ENCODE results near the gene ACVRL1.
"Not testable (repeated sequence)": the region's sequence is repeated elsewhere in the genome, so short reads cannot be mapped to it uniquely, and the experiment has no call there.

Gene ACVRL1

DNA sequence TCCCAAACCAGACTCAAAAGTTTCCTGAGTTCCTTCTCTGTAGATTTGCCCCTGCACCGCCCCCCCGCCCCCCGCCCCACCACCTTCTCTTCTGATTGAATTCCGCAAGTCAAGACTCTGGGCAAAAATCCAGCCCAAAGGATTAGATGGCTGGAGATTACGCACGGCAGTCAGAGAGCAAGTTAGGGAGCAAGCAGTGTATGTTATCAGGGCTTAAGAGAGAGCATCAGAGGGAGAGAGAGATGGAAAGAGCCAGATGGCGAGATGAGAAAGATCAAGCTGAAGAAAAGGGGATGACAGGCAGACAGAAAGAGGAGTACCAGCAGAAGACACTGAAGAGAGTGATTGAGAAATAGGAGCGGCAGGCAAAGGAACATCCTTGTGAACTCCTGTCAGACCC is 33.3 kb upstream of the ACVRL1 start:
- no peak for DNase-seq (ENCODE audit: low read depth)

DNA sequence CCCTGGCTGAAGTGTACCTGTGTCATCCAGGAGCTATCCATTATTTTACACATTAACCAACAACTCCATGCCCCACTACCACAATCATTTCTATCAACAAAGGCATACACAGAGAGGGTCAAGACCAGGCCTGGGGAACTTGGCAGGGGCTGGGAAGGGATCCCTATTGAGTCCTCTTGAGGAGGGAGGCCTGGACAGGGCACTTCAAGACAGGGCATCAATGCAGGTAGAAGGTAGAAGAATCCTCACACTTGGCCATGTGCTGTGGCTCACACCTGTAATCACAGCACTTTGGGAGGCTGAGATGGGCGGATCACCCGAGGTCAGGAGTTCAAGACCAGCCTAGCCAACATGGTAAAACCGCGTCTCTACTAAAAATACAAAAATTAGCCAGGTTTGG is 32.8 kb upstream of the ACVRL1 start:
- no peak for DNase-seq (ENCODE audit: low read depth)

DNA sequence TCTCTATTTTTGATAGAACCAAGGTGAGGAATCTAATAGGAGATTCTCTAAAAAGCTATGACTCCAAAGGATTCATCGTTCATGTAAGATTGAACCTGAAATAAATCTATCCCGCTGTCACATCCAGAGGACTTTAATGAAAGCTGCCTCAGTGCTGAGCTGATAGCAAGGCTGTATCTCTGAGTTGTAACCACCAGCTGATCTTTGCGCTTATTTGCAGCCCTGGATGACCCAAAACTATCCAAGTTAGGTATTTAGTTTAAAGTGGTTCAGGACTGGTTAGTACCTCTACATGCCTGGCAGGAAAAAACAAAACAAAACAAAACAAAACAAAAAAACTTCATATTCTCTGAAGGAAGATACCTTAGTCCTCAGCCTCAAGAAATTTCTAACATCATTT is 28.2 kb upstream of the ACVRL1 start:
- DNase-seq (ENCODE audit: low read depth): no peak

DNA sequence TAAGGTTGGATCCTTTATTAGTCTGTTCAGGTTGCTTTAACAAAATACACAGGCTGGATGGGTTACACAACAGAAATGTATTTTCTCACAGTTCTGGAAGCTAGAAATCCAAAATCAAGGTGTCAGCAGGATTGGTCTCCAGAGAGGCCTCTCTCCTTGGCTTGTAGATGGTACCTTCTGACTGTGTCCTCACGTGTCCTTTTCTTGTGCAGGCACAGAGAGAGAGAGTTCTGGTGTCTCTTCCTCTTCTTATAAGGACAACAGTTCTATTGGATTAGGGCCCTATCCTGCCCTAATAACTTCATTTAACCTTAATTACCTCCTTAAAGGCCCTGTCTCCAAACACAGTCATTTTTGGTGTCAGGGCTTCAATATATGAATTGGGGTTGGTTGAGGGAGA is 24.0 kb upstream of the ACVRL1 start:
- DNase-seq (ENCODE audit: low read depth): no peak

DNA sequence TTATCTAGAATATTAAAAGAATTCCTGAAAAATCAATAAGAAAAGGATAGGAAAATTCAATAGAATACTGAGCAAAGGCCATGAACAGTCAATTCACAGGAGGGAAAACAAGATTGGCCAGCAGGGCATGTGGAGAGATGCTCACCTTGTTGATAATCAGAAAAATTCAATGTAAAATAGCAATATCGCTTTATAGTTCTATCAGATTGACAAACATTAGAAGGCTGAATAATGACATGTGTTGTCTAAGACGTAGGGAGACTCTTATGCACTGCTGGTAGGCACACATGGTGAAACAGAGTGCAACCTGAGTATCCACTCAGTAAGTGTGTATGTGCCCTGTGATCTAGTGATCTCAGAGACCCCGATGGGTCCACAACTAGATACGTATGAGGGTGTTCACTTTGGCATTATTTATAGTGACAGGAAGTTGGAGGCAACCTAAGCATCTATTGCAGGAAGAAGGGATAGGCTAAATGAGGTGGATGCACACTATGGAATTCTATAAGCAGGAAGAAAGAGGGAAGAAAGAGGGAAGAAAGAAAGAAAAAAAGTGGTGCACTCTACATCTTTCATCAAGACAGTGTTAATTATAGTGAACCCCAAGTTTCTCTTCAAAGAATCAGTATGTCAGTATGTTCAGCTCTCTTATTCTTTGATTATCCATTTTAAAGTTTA is 23.2 kb upstream of the ACVRL1 start:
- DNase-seq (ENCODE audit: low read depth): no peak

DNA sequence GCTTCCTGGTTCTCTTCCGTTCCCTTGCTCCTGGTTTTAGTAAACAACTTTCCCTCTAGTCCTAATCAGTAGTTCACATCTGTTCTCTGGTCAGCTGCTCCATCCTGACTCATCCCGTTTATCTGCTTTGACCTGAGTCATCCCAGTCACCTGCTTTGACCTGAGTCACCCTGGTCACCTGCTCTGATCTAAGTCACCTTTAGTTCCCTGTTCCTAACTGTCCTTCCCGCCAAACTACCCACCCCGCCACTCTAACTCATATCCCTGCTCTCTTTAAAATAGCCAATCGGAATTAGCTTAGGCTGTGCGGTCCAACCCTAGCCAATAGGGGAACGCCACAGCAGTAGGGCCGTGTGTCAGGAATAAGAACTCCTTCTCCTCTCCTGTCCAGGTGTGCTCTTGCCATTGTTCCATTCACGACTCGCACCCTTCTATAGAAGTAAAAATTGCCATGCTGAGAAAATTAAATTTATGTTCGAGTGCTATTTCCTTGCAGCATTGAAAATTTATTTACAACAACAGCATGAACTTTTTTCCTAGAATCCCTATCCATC is 22.6 kb upstream of the ACVRL1 start:
- DNase-seq (ENCODE audit: low read depth): no peak

DNA sequence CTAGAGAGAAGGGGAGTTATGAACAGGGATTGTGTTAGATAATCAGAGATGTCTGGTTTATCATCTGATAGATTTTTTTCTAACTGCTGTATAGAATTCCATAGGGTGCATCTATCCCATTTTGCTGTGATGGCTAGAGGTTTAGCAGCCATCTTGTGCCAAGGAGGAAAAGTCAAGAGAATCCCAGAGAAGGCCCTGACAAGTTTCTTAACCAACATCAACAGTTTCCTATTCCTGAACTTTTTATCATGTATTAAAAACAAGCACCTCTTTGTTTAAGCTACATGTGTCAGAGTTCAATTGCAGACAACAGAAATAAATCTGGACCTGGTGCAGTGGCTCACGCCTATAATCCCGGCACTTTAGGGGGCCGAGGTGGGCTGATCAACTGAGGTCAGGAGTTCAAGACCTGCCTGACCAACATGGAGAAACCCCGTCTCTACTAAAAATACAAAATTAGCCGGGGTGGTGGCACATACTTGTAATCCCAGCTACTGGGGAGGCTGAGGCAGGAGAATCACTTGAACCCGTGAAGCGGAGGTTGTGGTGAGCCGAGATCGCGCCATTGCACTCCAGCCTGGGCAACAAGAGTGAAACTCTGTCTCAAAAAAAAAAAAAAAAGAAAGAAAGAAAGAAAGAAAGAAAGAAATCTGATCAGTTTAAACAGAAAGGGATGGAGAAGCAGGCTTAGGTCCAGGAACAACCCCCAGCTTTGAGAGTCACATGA is 21.8 kb upstream of the ACVRL1 start:
- DNase-seq (ENCODE audit: low read depth): not testable (repeated sequence)

DNA sequence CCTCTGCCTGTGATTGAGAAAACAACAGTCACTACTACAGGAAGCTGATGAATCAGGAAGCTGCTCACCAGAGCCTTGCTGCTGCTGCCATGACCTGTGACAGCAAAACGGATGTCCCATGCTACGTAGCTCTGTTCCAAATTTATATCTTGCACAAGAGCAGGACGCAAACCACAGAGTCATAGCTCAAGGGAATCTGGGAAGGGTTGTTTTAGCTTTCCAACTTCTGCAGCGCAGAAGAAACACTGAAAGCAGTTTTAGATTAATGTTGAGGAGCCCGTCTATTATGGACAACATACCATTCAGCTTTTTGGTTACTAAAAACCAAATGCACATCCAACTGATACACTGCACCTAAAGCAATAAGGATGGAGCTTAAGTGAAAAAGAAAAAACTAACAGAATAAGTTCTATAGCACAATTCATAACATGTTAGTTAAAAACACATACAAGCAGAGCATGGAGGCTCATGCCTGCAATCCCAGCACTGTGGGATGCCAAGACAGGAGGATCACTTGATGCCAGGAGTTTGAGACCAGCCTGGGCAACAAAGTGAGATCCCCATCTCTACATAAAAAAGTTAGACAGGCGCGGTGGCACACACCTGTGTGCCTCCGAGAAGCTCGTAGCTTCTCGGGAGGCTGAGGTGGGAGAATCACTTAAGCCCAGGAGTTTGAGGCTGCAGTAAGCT is 21.1 kb upstream of the ACVRL1 start:
- DNase-seq (ENCODE audit: low read depth): peak; percentile 90

DNA sequence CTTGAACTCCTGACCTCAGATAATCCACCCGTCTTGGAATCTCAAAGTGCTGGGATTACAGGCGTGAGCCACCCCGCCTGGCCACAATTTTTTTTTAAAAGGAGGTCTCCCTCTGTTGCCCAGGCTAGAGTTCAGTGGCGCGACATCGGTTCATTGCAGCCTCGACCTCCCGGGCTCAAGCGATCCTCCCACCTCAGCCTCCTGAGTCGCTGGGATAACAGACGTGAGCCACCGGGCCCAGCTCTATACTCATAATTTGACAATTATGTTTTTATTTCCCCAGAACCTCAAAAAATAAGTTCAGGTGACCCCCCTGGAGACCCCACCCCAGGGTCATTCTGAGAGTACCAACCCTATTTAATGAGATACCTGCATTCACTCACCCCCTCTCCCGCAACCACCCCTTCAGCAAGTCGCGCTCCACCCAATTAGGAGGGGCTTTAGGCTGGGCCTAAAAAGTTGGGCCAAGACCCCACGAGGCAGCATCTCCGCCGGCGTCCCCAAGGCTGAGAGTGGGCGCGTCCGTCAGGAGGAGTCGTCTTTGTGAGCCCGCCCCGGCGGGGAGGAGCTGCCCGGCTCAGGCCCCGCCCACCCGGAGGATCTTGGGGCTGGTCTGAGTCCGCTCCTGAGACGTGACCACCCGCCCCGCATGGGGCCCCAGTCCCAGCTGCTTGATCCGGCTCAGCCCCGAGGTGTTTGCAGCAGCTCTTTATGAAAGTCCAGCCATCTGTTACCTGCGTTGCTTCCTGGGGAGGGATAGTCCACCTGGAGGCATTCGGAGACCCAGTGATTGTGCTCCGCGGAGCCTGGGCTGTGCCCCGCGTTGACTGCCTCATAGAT is 19.6 kb upstream of the ACVRL1 start, which contains the start of gene ANKRD33:
TSS of gene ANKRD33 (plus strand) at position 628 of the 840 bp plus-strand sequence. CDS start at position 712, 84 bp downstream.
- DNase-seq (ENCODE audit: low read depth): no peak

DNA sequence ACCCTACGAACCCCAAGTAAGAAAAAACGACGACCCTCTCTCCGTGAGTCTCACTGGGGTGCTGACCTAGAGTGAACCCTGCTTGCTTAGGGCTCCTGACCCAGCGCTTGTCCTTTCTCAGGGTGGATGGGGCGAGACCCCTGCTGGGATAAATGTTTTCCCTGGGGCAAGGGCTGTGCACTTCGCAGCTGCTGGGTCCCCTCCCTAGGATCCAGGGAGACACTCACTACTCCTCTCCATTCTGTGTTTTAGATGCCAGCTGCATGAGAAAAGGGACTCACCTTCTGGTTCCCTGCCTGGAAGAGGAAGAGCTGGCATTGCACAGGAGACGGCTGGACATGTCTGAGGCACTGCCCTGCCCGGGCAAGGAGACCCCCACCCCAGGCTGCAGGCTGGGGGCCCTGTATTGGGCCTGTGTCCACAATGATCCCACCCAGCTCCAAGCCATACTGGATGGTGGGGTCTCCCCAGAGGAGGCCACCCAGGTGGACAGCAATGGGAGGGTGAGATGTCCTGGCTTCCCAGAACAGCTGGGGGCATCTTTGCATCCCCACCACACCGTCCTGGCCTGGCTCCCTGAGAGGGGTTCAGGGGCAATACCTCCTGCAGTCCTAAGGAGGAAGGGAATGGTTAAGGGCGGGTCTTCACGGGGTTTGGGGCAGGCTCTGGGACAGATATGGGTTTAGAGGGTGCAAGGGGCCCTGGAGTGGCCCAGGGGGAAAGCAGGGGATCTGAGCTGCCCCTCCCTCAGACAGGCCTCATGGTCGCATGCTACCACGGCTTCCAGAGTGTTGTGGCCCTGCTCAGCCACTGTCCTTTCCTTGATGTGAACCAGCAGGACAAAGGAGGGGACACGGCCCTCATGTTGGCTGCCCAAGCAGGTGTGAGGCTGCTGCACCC is 18.7 kb upstream of the ACVRL1 start:
- no peak for DNase-seq (ENCODE audit: low read depth)

DNA sequence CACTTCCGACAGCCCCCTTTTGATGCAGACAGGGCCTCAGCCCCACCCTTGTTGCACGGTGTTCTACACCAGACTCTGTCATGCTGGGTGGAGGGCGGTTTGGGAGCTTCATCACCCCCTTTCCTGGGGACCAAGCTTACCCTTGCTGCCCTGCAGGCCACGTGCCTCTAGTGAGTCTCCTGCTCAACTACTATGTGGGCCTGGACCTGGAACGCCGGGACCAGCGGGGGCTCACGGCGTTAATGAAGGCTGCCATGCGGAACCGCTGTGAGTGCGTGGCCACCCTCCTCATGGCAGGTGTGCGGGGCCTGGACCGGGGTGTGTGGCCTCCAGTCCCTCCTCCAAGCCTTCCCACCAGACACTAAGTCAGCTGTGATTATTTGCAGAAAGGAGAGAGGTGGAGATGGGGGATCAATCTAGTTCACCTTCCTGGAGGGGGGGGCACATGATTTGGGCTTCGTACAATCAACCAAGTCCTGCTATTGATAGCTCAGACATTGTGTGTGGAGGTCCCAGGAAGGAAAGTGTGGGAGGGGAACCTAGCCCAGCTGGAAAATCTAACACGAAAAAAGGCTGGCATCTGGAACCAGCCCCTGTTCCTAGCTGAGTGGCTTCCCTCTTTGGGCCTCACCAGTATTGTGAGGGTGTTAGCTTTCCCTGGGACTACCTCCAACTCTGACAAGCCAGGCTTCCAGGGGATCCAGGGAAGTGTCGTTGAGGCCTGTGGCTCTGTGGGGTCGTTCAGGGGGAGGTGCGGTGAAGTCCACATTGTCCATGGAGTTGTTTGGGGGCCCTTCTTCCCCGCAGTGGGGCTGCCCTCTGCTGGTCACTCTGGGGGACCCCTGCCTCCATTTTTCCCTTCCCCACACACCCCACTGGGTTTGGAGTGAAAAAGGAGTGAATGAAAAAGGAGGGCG is 17.8 kb upstream of the ACVRL1 start:
- no peak for DNase-seq (ENCODE audit: low read depth)

DNA sequence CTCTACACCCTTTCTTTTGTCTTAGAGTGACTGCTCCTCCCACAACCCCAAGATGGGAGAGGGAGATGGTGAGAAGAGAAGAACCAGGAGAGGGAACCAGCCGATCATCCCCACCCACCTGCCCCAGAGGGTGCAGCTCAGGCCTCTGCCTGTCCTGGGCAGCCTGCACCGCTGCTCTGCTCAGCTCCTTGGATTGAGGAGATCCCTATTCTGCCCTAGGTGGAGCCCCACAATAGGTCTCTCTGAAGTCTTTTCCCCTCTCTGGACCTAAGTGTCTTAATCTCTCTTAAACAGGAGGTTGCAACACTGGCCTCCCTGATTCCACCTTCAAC is 17.2 kb upstream of the ACVRL1 start:
- no peak for DNase-seq (ENCODE audit: low read depth)

DNA sequence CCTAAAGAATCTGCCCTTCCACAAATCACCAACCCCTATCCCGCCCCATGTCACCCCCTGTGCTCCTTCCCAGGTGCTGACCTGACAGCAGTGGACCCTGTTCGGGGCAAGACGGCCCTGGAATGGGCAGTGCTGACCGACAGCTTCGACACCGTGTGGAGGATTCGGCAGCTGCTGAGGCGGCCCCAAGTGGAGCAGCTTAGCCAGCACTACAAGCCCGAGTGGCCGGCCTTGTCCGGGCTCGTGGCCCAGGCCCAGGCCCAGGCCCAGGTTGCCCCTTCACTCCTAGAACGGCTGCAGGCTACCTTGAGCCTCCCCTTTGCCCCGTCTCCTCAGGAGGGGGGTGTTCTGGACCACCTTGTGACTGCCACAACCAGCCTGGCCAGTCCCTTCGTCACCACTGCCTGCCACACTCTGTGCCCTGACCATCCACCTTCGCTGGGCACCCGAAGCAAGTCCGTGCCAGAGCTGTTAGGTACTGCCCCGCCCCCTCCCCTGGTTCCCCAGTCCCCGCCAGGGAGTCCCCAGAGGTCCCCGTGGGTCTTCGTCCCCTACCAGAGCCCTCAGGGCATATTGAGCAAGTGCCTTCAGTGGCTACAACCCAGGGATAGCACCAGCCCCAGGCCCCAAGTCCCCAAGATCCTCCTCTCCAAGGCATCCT is 16.7 kb upstream of the ACVRL1 start:
- DNase-seq (ENCODE audit: low read depth): no peak

DNA sequence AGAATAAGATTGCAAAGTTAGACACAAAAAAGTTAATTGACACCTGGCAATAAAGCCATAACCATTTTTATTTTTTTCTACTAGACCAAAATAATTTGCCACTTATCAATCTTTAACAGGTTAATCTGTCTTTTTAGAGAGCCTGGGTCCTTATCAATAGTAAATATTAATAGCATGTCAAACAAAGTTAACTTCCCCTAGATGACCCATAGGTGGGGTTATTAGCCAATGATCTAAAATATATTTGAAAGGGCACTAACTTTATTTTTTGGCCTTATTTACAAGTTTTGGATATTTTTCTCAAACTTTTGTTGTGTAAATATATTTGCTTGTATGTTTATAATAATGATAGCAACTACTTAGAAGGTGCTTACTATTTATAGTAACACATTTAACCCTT is 15.5 kb upstream of the ACVRL1 start:
- no peak for DNase-seq (ENCODE audit: low read depth)

DNA sequence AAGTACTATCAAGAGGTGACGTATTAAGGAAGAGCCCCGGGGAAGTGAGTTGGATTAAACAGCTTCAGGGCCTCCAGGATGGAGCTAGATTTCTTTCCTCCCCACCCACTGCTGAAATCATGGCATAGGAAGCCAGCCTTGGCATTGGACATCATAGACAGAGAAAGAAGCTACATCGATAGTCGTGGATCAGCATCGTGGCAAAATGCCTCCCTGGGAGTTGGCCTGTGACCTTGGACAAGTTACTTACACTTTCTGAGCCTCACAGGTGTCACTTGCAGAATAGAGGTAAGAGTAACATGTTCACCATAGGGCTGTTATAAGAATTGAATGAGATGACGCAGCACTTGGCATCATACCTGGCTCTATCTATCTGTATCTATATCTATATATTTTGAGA is 13.5 kb upstream of the ACVRL1 start:
- DNase-seq (ENCODE audit: low read depth): no peak

DNA sequence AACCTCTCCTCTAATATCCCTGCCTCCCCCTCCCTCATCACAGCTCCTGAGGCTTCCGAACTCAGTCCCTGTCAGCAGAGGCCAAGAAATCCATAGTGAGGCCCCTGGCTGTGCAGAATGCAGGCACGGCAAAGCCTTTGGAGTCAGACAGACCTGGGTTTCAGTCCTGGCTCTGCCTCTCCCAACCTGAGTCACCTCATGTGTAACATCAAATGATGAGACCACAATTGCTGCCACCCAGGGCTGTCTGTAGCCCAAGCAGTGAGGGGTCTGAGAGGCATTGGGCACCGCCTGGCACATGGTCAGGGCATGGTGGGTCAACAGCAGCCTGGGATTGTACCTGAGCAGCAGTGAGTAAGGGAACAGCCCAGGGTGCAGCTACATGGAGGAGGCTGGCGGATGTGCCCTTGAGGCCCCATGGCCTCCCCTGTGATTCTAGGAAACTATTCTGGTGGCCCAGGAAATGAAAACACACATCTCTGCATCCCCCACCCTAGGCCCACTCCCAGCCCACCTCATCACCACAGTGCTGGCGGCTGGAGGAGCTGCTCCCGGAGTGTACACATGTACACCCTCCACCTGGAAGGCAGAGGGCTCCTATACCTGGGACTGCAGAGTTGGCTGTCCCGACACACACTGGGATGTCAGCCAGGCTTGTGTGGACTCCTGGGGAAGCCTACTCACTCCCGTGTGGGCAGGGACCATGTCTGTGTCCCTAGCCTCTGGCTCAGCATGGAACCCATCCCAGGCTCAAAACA is 11.7 kb upstream of the ACVRL1 start:
- DNase-seq (ENCODE audit: low read depth): no peak

DNA sequence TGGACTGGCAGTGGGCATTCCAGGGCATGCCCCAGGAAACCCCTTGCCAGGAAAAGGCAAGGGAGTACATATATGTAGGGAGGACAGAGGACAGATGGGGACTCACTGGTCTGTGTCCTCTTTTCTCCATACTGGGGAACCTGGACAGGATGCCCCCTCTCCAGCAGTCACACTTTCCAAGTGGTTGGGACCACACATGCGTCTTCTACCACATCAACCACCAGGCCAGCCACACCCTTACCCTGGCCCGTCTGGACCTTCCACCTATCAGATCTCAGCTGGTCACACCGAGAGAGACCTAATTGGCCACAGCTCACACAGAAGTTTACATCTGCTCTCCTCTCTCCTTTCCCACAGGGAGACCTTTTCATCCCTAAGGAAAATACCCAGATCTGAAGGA is 11.1 kb upstream of the ACVRL1 start:
- DNase-seq (ENCODE audit: low read depth): no peak

DNA sequence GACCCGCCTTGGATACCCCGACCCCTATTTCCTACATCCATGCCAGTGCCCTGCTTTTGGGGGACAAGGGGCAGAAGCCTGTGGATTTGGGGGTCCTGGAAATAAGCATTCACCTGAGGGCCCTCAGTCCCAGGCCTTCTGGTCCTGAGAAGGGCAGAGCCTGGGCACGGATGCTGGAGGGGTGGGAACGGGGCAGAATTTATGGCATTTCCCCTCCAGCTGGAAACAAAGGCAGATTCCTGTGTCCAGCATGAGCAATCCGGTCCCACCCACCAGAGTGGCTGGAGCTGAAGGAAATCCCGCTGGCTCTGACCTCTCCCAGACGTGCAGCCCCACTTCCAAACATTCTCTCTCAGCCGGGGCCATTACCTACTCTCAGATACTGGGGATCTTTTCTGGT is 10.1 kb upstream of the ACVRL1 start:
- DNase-seq (ENCODE audit: low read depth): no peak

DNA sequence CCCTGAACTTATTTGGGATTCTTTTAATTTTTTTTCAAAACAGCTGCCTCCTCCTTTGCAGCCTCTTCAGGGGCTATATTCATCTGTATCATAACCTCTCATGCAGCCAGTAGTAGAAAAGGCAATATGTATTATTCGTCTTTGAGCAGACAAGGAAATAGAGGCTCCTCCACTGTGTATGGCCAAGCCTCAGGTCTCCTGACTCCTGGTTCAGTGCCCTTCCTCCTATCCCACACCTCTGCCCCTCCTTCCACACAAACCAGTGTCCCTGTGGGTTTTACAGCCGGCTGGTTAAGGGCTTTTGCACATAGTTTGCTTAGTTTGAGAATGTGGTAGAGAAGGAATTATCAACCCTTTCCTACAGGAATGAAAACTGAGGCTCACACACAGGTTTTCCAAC is 8.8 kb upstream of the ACVRL1 start:
- DNase-seq (ENCODE audit: low read depth): no peak

All from GM04504 (cell line).